Thyroid gland (tissue), 4 donors: ENCODE results near the gene PTPN4.

Experiments used
- CTCF ChIP-seq, 6 experiments: fragments of 200-600 bp in 3 of 6; fragments of 450-650 bp in 3 of 6; sonication (generic) in 3 of 6; IDR thresholded peaks; one replicate each; pipeline ENCODE4 v1.5.1; 2016 to 2019; ENCODE audit warnings: antibody characterized with exemption in 6 of 6, mild to moderate bottlenecking in 2 of 6, inconsistent platforms in 1 of 6, moderate library complexity in 1 of 6
- POLR2A ChIP-seq, 2 donors: fragments of 450-650 bp; IDR thresholded peaks; one replicate each; pipeline ENCODE4 v1.6.1; 2017; ENCODE audit warnings: antibody characterized with exemption in 2 of 2, mild to moderate bottlenecking in 2 of 2, moderate library complexity in 1 of 2

DNA sequence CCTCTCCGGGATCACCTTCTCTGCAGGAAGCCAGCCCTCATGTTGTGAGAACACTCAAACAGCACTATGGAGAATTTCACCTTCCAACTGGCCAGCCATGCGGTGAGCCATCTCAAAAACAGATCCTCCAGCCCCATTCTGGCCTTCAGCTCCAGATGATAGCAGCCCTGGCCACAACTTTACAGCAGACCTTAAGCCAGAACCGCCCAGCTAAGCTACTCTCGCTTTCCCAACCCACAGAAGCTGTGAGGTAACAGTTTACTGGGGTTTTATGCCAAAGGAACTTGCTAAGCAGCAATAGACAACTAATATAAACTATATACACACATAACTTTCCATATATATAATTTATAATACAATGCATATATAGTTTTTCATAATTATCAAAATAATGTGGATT is 11.6 kb upstream of the PTPN4 start:
- TF ChIP-seq POLR2A (IDR thresholded peaks at IDR 0.05) (no peak), CTCF (IDR thresholded peaks at IDR 0.05) (no peak)
